GM12878 (cell line): ENCODE data around the gene CRYGA.

Source experiments
- CREM ChIP-seq: IDR thresholded peaks from 2 replicates; pipeline ENCODE4 v1.6.1; 2014; ENCODE audit warnings: antibody characterized with exemption, low read depth
- EZH2 ChIP-seq: IDR thresholded peaks from 2 replicates; pipeline ENCODE4 v1.6.1; 2012; ENCODE audit warnings: low read depth, mild to moderate bottlenecking, control low read depth, inconsistent platforms, low read length, borderline replicate concordance; ENCODE audit not compliant: control insufficient read depth
- POLR2A ChIP-seq: IDR thresholded peaks from 2 replicates; pipeline ENCODE4 v1.6.1; 2011; ENCODE audit warnings: low read depth, mild to moderate bottlenecking, low read length
- POLR2AphosphoS5 ChIP-seq: IDR thresholded peaks from 2 replicates; pipeline ENCODE4 v1.6.1; 2011; ENCODE audit warnings: mild to moderate bottlenecking, low read length, inconsistent platforms
- RFX5 ChIP-seq: IDR thresholded peaks from 2 replicates; pipeline ENCODE4 v1.6.1; 2011; ENCODE audit warnings: low read depth, low read length, improper control_type of control experiment
- TCF7 ChIP-seq: IDR thresholded peaks from 2 replicates; pipeline ENCODE4 v1.6.1; 2014; ENCODE audit warnings: antibody characterized with exemption, borderline replicate concordance
- TF ChIP-seq, protein P1 (sequence below), 3 experiments: IDR thresholded peaks in 2 of 3; conservative IDR thresholded peaks in 1 of 3; 2 replicates each; pipeline ENCODE4 v1.5.1; 2011; ENCODE audit warnings: low read depth in 3 of 3, low read length in 3 of 3, mild to moderate bottlenecking in 3 of 3, control low read depth in 2 of 3, moderate library complexity in 2 of 3, inconsistent platforms in 1 of 3, mixed read lengths in 1 of 3; ENCODE audit not compliant: control insufficient read depth in 2 of 3, insufficient read depth in 1 of 3; ENCODE audit errors: extremely low read depth in 1 of 3

DNA sequence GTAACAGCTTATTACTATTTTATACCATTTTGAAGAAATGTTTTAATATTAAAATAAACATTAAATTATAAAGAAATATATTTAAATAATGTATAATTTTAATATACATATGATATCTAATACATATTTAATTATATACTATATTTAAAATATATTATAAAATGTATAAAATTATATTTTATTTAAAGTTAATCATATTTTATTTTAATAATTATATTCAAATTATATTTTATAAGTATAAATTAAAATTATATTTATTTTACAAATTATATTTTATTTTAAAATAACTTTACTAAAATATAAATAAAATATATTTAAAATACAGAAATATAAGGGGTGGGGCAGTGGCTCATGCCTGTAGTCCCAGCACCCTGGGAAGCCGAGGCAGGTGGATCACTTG lies 41.1 kb downstream of the CRYGA start:
- no peak for TF ChIP-seq POLR2A
- TF ChIP-seq TCF7 = no peak
- TF ChIP-seq POLR2AphosphoS5 = no peak
- TF ChIP-seq, protein P1, sequence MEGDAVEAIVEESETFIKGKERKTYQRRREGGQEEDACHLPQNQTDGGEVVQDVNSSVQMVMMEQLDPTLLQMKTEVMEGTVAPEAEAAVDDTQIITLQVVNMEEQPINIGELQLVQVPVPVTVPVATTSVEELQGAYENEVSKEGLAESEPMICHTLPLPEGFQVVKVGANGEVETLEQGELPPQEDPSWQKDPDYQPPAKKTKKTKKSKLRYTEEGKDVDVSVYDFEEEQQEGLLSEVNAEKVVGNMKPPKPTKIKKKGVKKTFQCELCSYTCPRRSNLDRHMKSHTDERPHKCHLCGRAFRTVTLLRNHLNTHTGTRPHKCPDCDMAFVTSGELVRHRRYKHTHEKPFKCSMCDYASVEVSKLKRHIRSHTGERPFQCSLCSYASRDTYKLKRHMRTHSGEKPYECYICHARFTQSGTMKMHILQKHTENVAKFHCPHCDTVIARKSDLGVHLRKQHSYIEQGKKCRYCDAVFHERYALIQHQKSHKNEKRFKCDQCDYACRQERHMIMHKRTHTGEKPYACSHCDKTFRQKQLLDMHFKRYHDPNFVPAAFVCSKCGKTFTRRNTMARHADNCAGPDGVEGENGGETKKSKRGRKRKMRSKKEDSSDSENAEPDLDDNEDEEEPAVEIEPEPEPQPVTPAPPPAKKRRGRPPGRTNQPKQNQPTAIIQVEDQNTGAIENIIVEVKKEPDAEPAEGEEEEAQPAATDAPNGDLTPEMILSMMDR (IDR thresholded peaks at IDR 0.05 in 2 of 3, conservative IDR thresholded peaks at IDR 0.05 in 1 of 3; ENCODE audit: control insufficient read depth in 2 of 3, extremely low read depth in 1 of 3, insufficient read depth in 1 of 3, low read depth in 3 of 3, low read length in 3 of 3) = no peak
- TF ChIP-seq RFX5 = no peak
- TF ChIP-seq CREM = no peak
- no peak for TF ChIP-seq EZH2
